ENCODE data around the gene KIF26B.

GRCh38 chr1:245582026-245582425 is 427.2 kb downstream of the KIF26B start:
- TF ChIP-seq, protein P1, sequence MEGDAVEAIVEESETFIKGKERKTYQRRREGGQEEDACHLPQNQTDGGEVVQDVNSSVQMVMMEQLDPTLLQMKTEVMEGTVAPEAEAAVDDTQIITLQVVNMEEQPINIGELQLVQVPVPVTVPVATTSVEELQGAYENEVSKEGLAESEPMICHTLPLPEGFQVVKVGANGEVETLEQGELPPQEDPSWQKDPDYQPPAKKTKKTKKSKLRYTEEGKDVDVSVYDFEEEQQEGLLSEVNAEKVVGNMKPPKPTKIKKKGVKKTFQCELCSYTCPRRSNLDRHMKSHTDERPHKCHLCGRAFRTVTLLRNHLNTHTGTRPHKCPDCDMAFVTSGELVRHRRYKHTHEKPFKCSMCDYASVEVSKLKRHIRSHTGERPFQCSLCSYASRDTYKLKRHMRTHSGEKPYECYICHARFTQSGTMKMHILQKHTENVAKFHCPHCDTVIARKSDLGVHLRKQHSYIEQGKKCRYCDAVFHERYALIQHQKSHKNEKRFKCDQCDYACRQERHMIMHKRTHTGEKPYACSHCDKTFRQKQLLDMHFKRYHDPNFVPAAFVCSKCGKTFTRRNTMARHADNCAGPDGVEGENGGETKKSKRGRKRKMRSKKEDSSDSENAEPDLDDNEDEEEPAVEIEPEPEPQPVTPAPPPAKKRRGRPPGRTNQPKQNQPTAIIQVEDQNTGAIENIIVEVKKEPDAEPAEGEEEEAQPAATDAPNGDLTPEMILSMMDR (conservative IDR thresholded peaks at IDR 0.05; ENCODE audit: low read length), result no peak
- TF ChIP-seq EZH2phosphoT487 (IDR thresholded peaks at IDR 0.05; ENCODE audit: borderline replicate concordance, low read depth, low read length), result no peak

Data from OCI-LY7 (cell line).